ENCODE measurements around the gene NFIB. TPM values are rescaled to one million over a fixed set of nuclear protein-coding genes. Genes with fewer than 3 reads are reported as not detected.

The NFIB gene
- total RNA-seq, 2 donors from 2014 or later = 54.8 to 114 TPM

- Histone ChIP-seq H3K9me3 (no peaks in the 10 kb centered on the region), H3K4me3 (no peak overlapping the region), H3K27ac (no peak overlapping the region), H3K27me3 (replicated peaks; ENCODE audit: insufficient read depth) (no peaks in the 10 kb centered on the region), H3K36me3 (no peaks in the 10 kb centered on the region), H3K4me1 (ENCODE audit: control insufficient read depth in 1 of 2, low read depth in 2 of 2) (no peaks in the 10 kb centered on the region)
- ATAC-seq (ENCODE audit: insufficient number of reproducible peaks, low FRiP score, low read depth) (no peak), DNase-seq (ENCODE audit: low spot score) (no peak)
- no peak for TF ChIP-seq CTCF (IDR thresholded peaks at IDR 0.05)
These were observed 85.3 kb downstream of the NFIB start for GRCh38 chr9:14228602-14229001.

GRCh38 chr9:14226855-14227532 is 86.9 kb downstream of the NFIB start:
- Histone ChIP-seq H3K36me3 (no peaks in the 10 kb centered on the region), H3K27me3 (replicated peaks; ENCODE audit: insufficient read depth) (no peaks in the 10 kb centered on the region), H3K9me3 (no peaks in the 10 kb centered on the region), H3K4me1 (ENCODE audit: control insufficient read depth in 1 of 2, low read depth in 2 of 2) (peaks cover 0 to 6% of the 10 kb centered on the region in 2 donors), H3K4me3 (no peak overlapping the region), H3K27ac (no peak overlapping the region)
- ATAC-seq (ENCODE audit: insufficient number of reproducible peaks, low FRiP score, low read depth) (no peak), DNase-seq (ENCODE audit: low spot score) (no peak)
- TF ChIP-seq CTCF (IDR thresholded peaks at IDR 0.05) = no peak

- no peak for TF ChIP-seq CTCF (IDR thresholded peaks at IDR 0.05)
- Histone ChIP-seq H3K4me3 (no peak overlapping the region), H3K9me3 (no peaks in the 10 kb centered on the region), H3K36me3 (no peaks in the 10 kb centered on the region), H3K27ac (no peak overlapping the region), H3K4me1 (ENCODE audit: control insufficient read depth in 1 of 2, low read depth in 2 of 2) (peaks cover 22 to 45% of the 10 kb centered on the region in 2 donors), H3K27me3 (replicated peaks; ENCODE audit: insufficient read depth) (no peaks in the 10 kb centered on the region)
- no peak for ATAC-seq (ENCODE audit: insufficient number of reproducible peaks, low FRiP score, low read depth)
- DNase-seq (ENCODE audit: low spot score) = no peak
These were observed 90.9 kb downstream of the NFIB start for GRCh38 chr9:14223081-14223480.

GRCh38 chr9:14222149-14222835 is 91.6 kb downstream of the NFIB start:
- no peak overlapping the region for H3K4me3 ChIP-seq
- H3K4me1 ChIP-seq (ENCODE audit: control insufficient read depth in 1 of 2, low read depth in 2 of 2) = peaks cover 23 to 53% of the 10 kb centered on the region in 2 donors
- no peak for TF ChIP-seq CTCF (IDR thresholded peaks at IDR 0.05)
- peak overlapping the region; percentile 36 for H3K27ac ChIP-seq
- H3K36me3 ChIP-seq = no peaks in the 10 kb centered on the region
- no peak for DNase-seq (ENCODE audit: low spot score)
- no peak for ATAC-seq (ENCODE audit: insufficient number of reproducible peaks, low FRiP score, low read depth)
- no peaks in the 10 kb centered on the region for H3K9me3 ChIP-seq
- no peaks in the 10 kb centered on the region for H3K27me3 ChIP-seq (replicated peaks; ENCODE audit: insufficient read depth)

- DNase-seq (ENCODE audit: low spot score) (no peak), ATAC-seq (ENCODE audit: insufficient number of reproducible peaks, low FRiP score, low read depth) (peak; percentile 77)
- Histone ChIP-seq H3K4me1 (ENCODE audit: control insufficient read depth in 1 of 2, low read depth in 2 of 2) (peaks cover 27 to 58% of the 10 kb centered on the region in 2 donors), H3K36me3 (no peaks in the 10 kb centered on the region), H3K9me3 (no peaks in the 10 kb centered on the region), H3K27ac (peak overlapping the region; percentile 36), H3K27me3 (replicated peaks; ENCODE audit: insufficient read depth) (no peaks in the 10 kb centered on the region), H3K4me3 (no peak overlapping the region)
- TF ChIP-seq CTCF (IDR thresholded peaks at IDR 0.05) = no peak
These were observed 92.4 kb downstream of the NFIB start for GRCh38 chr9:14221558-14221957.
